Neural crest cell (in vitro differentiated cells): ENCODE data around the gene HTATIP2. TPM values are rescaled to one million over a fixed set of nuclear protein-coding genes. Genes with fewer than 3 reads are reported as not detected.

Experiments used
- DNase-seq: peaks from one replicate; pipeline ENCODE4 v3.0.0; 2021; ENCODE audit warnings: low read depth, mixed read lengths, low spot score
- H3K27ac Mint-ChIP-seq: one replicate; pipeline ENCODE4 v1.8.0; 2021; ENCODE audit warnings: mild to moderate bottlenecking, mixed read lengths; ENCODE audit not compliant: unreplicated experiment
- H3K27me3 Mint-ChIP-seq: 2 replicates; pipeline ENCODE4 v1.8.0; 2021; ENCODE audit warnings: low read depth, mild to moderate bottlenecking, mixed read lengths
- H3K36me3 Mint-ChIP-seq: 2 replicates; pipeline ENCODE4 v1.8.0; 2021; ENCODE audit warnings: low read depth, mild to moderate bottlenecking, mixed read lengths
- H3K4me1 Mint-ChIP-seq: 2 replicates; pipeline ENCODE4 v1.8.0; 2021; ENCODE audit warnings: mixed read lengths
- H3K4me3 Mint-ChIP-seq: one replicate; pipeline ENCODE4 v1.8.0; 2021; ENCODE audit warnings: mild to moderate bottlenecking, mixed read lengths
- H3K9me3 Mint-ChIP-seq: 2 replicates; pipeline ENCODE4 v1.8.0; 2021; ENCODE audit warnings: mixed read lengths
- total RNA-seq: library from RNA; stranded (reverse); gene quantifications from 2 replicates; pipeline ENCODE4 v1.2.1, GENCODE V29; 2021
- TF ChIP-seq, protein P1 (sequence below): fragments of 200-600 bp; sonication (generic); conservative IDR thresholded peaks from 2 replicates; pipeline ENCODE4 v1.5.0; 2021; ENCODE audit warnings: antibody characterized with exemption, mild to moderate bottlenecking

HTATIP2 gene
- total RNA-seq, 1 donor from 2014 or later, result 17.8 TPM

DNA sequence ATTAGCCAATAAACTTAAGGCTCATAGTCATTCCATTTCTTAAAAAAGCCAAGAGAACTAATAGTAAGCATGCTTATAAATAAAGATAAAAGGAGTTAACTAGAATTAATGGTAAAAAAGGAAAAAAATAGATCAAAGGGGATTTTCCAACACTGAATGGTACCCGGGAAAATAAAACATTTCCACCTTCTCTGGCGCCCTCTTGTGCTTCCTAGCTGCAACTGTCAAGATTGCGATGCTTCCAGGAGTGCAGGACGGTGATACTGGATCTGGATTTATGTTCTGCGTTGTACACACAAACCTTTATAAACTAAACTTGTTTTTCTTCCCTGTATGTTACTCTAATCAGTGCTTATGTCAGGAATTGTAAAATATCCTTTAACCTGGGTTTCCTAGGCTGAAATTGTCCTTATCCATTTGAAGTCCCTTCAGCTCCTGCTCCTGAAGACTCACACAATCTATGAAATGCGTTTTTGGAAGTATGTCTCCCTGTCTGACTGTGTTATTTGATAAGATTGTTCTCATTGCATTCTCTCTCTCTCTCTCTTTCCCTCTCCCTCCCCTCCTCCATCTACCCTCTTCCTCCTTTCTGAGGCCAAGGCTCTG, 9.6 kb upstream of the HTATIP2 start:
- Mint-ChIP-seq H3K9me3 (no peaks in the 10 kb centered on the region), H3K4me1 (peaks cover 5% of the 10 kb centered on the region), H3K27me3 (peaks cover 34% of the 10 kb centered on the region), H3K27ac (no peak overlapping the region), H3K4me3 (no peak overlapping the region), H3K36me3 (no peaks in the 10 kb centered on the region)
- TF ChIP-seq, protein P1, sequence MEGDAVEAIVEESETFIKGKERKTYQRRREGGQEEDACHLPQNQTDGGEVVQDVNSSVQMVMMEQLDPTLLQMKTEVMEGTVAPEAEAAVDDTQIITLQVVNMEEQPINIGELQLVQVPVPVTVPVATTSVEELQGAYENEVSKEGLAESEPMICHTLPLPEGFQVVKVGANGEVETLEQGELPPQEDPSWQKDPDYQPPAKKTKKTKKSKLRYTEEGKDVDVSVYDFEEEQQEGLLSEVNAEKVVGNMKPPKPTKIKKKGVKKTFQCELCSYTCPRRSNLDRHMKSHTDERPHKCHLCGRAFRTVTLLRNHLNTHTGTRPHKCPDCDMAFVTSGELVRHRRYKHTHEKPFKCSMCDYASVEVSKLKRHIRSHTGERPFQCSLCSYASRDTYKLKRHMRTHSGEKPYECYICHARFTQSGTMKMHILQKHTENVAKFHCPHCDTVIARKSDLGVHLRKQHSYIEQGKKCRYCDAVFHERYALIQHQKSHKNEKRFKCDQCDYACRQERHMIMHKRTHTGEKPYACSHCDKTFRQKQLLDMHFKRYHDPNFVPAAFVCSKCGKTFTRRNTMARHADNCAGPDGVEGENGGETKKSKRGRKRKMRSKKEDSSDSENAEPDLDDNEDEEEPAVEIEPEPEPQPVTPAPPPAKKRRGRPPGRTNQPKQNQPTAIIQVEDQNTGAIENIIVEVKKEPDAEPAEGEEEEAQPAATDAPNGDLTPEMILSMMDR, result peak; percentile 88
- peak; percentile 49 for DNase-seq

DNA sequence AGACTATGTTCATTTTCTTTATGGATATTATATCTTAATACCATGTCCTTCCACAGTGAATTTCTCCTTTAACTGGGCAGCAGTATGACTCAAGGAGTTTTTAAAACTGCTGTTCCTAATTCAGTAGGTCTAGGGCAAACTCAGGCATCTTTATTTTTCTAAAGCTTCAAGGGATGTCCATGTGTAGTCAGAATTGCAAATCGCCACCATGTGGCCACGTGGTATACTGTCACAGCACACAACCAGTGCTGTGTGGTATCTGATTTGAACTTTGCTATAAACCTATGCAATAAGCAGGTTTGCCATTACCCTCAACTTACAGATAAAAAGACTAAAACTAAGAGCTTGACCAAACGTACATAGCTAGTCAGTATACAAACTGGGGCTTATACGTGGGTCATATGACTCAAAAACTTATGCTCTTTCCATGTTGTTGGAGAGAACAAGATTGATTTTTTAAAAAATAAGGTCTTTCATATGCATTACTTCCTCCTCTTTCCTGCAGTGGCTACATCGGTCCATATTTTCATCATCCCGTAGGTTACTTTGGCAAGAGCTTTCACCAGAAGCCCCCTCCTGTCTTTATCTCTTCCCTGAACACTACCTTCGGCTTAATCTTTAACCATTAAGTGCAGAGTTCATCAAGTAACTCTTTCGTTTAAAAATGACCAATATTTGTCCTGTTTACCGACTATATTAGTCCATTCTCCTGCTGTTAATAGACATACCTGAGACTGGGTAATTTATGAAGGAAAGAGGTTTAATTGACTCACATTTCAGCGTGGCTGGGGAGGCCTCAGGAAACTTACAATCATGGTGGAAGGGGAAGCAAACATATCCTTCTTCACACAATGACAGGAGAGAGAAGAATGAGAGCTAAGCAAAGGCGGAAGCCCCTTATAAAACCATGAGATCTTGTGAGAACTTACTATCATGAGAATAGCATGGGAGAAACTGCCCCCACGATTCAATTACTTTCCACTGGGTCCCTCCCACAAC, 8.0 kb upstream of the HTATIP2 start:
- H3K4me1 Mint-ChIP-seq, result peaks cover 5% of the 10 kb centered on the region
- no peaks in the 10 kb centered on the region for H3K9me3 Mint-ChIP-seq
- no peak overlapping the region for H3K4me3 Mint-ChIP-seq
- TF ChIP-seq, protein P1, result peak; percentile 80
- H3K36me3 Mint-ChIP-seq, result no peaks in the 10 kb centered on the region
- no peak overlapping the region for H3K27ac Mint-ChIP-seq
- DNase-seq, result peak; percentile 32
- H3K27me3 Mint-ChIP-seq, result peaks cover 40% of the 10 kb centered on the region

DNA sequence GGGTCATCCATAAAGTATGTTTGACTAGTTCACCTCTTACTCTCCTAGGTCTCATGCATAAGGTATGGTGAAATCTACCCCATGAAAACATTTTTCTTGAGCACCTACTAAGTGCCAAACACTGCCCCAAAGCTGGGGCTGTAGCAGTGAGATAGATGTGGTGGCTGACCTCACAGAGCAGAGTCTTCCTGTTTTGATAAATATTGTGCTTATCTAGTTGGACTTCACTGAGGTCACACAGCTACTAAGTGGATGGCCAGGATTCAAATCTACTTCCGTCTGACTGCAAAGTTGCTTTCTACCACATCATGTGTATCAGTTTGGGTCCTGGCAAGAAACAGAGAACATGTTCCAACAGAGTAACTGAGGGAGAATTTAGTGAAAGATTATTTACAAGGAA, 6.4 kb upstream of the HTATIP2 start:
- Mint-ChIP-seq H3K9me3 (no peaks in the 10 kb centered on the region), H3K27me3 (peaks cover 36% of the 10 kb centered on the region), H3K4me3 (no peak overlapping the region), H3K4me1 (peaks cover 5% of the 10 kb centered on the region), H3K36me3 (no peaks in the 10 kb centered on the region), H3K27ac (no peak overlapping the region)
- DNase-seq, result no peak
- TF ChIP-seq, protein P1, result no peak

DNA sequence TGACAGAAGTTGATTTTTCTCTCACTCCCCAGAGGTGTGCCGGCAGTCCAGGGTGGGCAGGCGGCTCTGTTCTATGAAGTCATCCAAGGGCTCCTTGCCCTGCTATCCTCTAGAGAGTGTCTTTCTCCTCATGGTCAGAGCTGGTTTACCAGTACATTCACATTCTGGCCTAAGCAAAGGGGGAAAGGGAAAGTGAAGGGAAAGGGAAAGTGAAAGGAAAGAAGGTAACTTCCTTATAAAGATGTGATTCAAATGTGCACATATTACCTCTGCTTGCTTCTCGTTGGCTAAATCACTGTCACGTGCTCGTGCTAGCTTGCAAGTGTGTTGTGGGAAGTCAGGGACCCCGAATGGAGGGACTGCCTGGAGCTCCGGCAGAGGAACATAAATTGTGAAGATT, 2.9 kb upstream of the HTATIP2 start:
- TF ChIP-seq, protein P1, result no peak
- H3K4me3 Mint-ChIP-seq, result no peak overlapping the region
- peaks cover 13% of the 10 kb centered on the region for H3K4me1 Mint-ChIP-seq
- no peaks in the 10 kb centered on the region for H3K9me3 Mint-ChIP-seq
- DNase-seq, result no peak
- peaks cover 44% of the 10 kb centered on the region for H3K27me3 Mint-ChIP-seq
- H3K27ac Mint-ChIP-seq, result no peak overlapping the region
- H3K36me3 Mint-ChIP-seq, result peaks cover 2% of the 10 kb centered on the region

DNA sequence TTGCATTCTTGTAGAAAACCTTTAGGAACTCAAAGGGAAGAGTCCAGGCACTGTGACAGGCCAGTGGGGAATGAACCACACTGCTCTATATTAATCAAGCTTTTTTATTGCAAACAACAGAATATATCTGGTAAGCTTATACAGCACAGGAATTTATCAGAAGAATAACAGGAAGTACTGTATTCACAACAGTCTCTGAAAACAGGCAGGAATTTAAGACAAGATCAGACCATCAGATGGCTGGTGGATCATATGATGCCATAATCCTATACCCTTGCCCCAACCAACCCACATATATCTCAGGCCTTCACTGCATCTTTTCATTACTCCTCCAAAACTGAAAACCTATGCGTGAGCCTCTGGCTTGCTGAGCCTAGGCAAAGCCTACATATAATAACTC, 1.0 kb upstream of the HTATIP2 start:
- Mint-ChIP-seq H3K27me3 (peaks cover 34% of the 10 kb centered on the region), H3K4me3 (peak overlapping the region; percentile 81)

More for the DNA sequence above, 1.0 kb upstream of the HTATIP2 start:
- Mint-ChIP-seq H3K27ac (no peak overlapping the region), H3K9me3 (no peaks in the 10 kb centered on the region), H3K36me3 (peaks cover 2% of the 10 kb centered on the region), H3K4me1 (peaks cover 23% of the 10 kb centered on the region)
- TF ChIP-seq, protein P1, result no peak
- DNase-seq, result no peak
